ENCODE results near the gene CHST5. TPM values are rescaled to one million over a fixed set of nuclear protein-coding genes. Genes with fewer than 3 reads are reported as not detected.

Gene CHST5
- total and polyA plus RNA-seq, 2 of the 13 experiments (the other 11 are each of a cell fraction or from before 2014, with no cell fraction given), result 0.05 TPM; not detected in 1

GRCh38 chr16:75555707-75556430 lies 20.0 kb upstream of the CHST5 start, which contains the start of gene TMEM231 (continued):
- TF ChIP-seq UBTF (CRISPR knock-in tag; IDR thresholded peaks at IDR 0.05) (peak; percentile 96), ZNF510 (CRISPR knock-in tag; IDR thresholded peaks at IDR 0.05; ENCODE audit: low read depth) (no peak), ZEB1 (IDR thresholded peaks at IDR 0.05; ENCODE audit: insufficient replicate concordance, low read depth) (no peak), ZNF251 (CRISPR knock-in tag; IDR thresholded peaks at IDR 0.05) (0 out of 2 replicates have a peak, but pooled peaks have one; percentile 11), ZNF256 (CRISPR knock-in tag; conservative IDR thresholded peaks at IDR 0.05) (no peak), AKNA (CRISPR knock-in tag; IDR thresholded peaks at IDR 0.05; ENCODE audit: borderline replicate concordance) (no peak; the same call in 1 of the 2 replicates), BCL6 (CRISPR knock-in tag; IDR thresholded peaks at IDR 0.05) (no peak), ZNF580 (CRISPR knock-in tag; IDR thresholded peaks at IDR 0.05; ENCODE audit: borderline replicate concordance, low read depth) (peak; percentile 42; the same call in 1 of the 2 replicates), SP5 (CRISPR knock-in tag; IDR thresholded peaks at IDR 0.05; ENCODE audit: borderline replicate concordance, low read depth) (peak; percentile 77), ZNF646 (CRISPR knock-in tag; IDR thresholded peaks at IDR 0.05) (no peak), TCF7 (IDR thresholded peaks at IDR 0.05; ENCODE audit: low read depth) (no peak)

All from HepG2 (cell line).